COLO829 (cell line): Measurements from ENCODE around the gene DEPDC4.
"Not testable (repeated sequence)": the region's sequence is repeated elsewhere in the genome, so short reads cannot be mapped to it uniquely, and the experiment has no call there.

Experiments
- DNase-seq: peaks from one replicate; pipeline ENCODE4 v3.0.0; 2012; ENCODE audit warnings: low spot score

The DEPDC4 gene

DNA sequence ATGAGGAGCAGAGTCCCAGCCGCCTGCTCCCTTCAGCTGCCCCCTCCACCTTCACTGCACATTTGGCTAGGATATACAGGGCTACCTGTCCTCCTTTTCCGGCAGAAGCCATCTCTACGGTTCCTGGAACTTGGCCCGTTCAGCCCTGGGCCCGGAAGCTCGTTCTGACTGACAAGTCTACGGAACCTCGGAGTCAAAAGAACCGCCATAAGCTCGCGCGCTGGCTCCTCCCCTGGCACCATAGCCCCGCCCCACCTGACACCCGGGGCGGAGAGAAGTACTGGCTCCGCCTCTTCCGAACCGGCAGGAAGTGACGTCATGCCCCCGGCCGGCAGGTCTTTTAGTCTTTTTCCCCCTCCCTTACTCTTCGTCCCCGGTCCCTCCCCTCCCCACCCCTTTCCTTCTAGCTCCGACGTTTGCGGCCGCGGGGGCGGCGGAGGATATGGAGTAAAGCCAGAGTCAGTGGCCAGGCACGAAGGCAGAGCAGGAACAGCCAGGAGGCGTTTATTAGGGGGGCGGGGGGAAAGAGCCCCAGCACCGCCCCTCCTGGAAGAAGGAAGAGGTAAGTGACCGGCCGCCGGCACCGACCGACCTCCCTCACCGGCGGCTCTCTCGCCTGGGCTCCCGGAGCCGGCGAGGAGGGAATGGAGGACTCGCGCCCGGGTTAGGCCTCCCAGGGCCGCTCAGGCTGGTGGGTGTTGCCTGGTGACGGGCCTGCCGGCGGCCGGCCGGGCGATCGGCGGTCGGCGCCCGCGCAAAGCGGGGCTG, at the start of gene DEPDC4, which contains the start of gene SCYL2:
Gene DEPDC4 (minus strand): TSS at position 245 of the 768 bp plus-strand sequence. CDS start 3 bp downstream, at position 242.
Gene SCYL2 (plus strand): TSS at position 343 of the 768 bp plus-strand sequence. CDS start 15,794 bp downstream, outside the sequence.
- DNase-seq: peak; percentile 94

DNA sequence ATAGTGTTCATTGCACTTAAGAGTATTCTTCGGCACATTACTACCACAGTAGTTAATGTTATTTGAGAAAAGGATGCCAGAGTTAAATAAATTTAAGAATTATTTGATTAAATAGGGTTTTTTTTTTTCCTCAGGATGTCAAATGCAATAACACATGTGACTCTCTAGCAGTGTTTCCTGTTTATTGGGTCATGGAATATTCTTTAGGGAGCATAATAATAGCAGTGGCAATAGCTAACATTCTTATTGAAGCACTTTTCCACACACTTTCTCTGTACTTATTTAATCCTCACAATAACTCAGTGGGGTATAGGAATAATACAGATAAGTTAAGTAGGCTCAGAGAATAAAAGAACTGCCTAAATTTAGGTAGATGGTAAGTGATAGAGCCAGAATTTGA, 44.4 kb upstream of the DEPDC4 start:
- no peak for DNase-seq

- not testable (repeated sequence) for DNase-seq
These were observed 41.3 kb upstream of the DEPDC4 start for GRCh38 chr12:100308138-100308537.

DNA sequence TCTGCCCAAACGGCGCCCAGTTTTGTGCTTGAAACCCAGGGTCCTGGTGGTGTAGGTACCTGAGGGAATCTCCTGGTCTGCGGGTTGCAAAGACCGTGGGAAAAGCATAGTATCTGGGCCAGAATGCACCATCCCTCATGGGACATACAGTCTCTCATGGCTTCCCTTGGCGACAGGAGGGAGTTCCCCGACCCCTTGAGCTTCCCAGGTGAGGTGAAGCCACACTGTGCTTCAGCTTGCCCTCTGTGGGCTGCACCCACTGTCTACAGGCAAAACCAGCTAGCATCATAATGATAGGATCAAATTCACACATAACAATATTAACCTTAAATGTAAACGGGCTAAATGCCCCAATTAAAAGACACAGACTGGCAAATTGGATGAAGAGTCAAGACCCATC, 37.5 kb upstream of the DEPDC4 start:
- DNase-seq: not testable (repeated sequence)

DNA sequence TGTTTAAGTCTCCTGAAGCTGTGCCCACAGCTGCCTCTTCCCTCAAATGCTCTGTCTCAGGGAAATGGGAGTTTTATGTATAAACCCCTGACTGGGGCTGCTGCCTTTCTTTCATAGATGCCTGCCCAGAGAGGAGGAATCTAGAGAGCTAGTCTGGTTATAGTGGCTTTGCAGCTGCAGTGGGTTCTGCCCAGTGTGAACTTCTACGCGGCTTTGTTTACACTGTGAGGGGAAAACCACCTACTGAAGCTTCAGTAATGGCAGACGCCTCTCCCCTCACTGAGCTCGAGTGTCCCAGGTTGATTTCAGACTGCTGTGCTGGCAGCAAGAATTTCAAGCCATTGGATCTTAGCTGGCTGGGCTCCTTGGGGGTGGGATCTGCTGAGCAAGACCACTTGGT, 37.0 kb upstream of the DEPDC4 start:
- DNase-seq: no peak

DNA sequence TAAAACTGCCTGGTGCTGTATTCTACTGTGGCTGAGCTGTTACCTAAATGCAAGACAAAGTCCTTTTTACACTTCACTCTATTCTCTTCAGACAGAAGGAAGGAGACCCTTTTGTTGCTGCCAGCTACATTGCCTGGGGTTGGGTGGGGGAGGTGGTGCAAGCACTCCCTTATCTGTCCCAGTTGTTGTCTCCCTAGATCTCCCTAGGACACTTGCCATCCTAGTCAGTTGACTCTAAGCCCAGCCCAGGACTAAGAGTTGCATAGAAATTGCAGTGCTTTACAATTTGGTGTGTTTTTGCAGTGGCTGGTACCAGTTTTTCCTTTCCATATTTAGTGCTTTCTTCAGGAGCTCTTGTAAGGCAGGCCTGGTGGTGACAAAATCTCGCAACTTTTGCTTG, 35.2 kb upstream of the DEPDC4 start:
- DNase-seq: no peak

- DNase-seq: no peak
These were observed 29.1 kb upstream of the DEPDC4 start for GRCh38 chr12:100295764-100296555.

DNA sequence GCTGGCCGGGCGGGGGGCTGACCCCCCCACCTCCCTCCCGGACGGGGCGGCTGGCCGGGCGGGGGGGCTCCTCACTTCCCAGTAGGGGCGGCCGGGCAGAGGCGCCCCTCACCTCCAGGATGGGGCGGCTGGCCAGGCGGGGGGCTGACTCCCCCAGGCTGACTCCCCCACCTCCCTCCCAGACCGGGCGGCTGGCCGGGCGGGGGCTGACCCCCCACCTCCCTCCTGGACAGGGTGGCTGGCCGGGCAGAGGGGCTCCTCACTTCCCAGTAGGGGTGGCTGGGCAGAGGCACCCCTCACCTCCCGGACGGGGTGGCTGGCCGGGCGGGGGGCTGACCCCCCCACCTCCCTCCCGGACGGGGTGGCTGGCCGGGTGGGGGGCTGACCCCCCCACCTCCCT, 27.5 kb upstream of the DEPDC4 start:
- not testable (repeated sequence) for DNase-seq

GRCh38 chr12:100293017-100293416, 26.1 kb upstream of the DEPDC4 start:
- DNase-seq: no peak

GRCh38 chr12:100290016-100290415, 23.1 kb upstream of the DEPDC4 start:
- peak; percentile 73 for DNase-seq

DNA sequence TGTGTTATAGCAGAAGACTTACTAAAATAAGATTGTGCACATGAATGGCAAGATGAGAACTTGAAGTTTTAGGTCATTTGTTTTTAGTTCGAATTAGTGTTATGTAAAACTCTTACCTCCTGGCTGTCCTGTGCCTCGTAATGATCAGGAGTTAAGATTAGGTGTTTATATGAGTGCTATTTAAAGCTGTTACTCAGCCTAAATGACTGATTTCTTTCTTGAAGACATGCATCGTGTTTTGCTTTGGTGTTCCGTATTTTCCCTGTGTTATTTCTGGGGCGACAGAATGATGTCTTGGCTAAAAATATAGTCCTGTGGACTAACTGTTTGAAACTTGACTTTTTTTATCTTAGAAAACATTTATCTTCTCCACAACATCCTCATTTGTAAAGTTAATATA, 22.2 kb upstream of the DEPDC4 start:
- DNase-seq: no peak

DNA sequence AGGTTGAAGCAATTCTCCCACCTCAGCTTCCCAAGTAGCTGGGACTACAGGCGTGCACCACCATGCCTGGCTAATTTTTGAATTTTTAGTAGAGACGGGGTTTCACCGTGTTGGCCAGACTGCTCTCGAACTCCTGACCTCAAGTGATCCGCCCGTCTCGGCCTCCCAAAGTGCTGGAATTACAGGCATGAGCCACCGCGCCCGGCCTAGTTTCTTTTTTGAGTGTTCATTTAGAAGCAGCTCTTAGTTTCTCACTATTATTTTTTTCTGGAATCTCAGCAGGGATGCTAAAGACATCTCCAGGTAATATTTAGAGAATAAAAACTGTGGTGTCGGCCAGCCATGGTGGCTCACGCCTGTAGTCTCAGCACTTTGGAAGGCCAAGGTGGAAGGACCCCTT, 17.7 kb upstream of the DEPDC4 start:
- DNase-seq: not testable (repeated sequence)

- DNase-seq: peak; percentile 35
These were observed 12.8 kb upstream of the DEPDC4 start for GRCh38 chr12:100279607-100280244.

- DNase-seq: no peak
These were observed 12.3 kb upstream of the DEPDC4 start for GRCh38 chr12:100279159-100279558.

DNA sequence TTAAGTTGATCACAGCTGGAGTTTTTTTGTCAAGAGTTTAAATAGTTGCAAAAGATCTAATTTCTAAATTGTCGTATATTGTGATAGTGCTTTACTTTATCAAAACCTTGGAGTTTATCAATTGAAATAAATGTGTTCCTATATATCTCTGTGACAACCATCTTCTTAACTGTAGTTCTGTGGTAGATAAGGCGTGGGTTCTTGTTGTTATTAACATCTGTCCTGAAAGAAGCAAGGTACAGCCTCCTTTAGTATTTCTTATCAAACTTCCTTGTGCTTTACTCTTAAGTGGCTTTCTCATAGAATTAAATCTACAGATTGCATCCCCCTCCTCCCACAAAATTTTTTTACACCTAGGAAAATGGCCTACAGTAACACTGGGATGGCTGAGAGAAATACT, 7.4 kb upstream of the DEPDC4 start:
- no peak for DNase-seq

DNA sequence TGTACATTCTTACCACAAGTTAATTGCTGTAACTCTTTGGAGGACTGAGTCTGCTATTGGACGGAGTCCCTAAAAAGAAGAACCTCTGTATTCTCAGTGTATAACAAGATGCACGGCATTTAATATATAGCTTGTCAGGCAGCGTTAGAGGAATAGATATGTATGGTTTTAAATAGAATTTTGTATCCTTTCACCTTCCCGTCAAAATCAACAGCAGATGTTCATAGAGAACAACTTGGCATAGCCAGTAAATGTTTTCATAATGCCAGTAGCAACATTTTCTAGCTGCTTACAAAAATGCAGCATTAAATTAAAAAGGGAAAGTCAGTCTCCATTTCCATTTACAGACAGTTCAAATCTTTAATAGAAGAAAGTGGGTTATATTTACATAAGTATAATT, 6.9 kb upstream of the DEPDC4 start:
- no peak for DNase-seq

GRCh38 chr12:100268835-100269564, 2.1 kb upstream of the DEPDC4 start:
- DNase-seq: no peak

- DNase-seq: no peak
These were observed 863 bp upstream of the DEPDC4 start for GRCh38 chr12:100267603-100268281.

- no peak for DNase-seq
These were observed 369 bp downstream of the DEPDC4 start for GRCh38 chr12:100266585-100266834.

DNA sequence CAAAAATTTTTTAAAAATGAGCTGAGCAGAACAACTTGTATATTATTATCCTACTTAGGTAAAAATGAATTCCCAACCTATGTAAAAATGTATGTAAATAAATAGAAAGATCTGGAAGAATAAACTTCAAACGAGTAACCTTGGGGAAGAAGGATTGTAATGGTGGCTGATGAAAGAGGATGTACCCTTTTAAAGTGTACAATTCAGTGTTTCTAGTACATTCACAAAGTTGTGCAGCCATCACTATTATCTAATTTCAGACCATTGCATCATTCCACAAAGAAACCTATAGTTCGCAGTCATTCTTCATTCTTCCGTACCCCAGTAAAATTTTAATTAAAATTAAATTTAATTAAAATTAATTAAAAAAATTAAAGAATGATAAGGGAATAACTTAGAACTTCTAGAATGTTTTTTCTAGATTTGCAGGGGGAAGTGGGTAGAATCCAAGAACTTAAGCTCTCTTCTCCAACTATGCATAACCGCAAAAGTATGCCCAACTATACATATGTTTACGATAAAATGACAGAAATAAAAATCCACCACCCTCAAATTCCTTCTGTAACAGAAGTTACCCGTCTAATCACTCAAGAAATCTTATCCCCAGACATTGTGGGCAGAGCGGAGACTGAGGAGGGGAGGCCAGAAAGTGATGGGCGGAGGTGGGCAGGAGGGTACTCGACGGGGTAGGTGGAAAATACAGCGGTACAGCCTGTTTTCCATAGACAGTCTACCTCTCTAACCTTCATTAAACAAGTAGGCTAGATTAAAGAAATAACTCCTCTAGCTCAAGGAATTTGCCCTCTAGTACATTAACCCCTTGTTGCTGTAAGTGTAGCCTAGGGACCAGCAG, 921 bp downstream of the DEPDC4 start:
- DNase-seq: no peak

DNA sequence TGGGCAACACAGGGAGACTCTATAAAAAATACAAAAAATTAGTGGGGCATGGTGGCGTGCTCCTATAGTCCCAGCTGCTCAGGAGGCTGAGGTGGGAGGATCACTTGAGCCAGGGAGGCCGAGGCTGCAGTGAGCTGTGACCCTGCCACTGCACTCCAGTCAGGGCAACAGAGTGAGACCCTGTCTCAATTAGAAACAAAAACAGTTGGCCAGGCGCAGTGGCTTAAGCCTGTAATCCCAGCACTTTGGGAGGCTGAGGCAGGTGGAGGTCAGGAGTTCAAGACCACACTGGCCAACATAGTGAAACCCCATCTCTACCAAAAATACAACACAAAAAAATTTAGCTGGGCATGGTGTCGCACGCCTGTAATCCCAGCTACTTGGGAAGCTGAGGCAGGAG, 1.8 kb downstream of the DEPDC4 start:
- not testable (repeated sequence) for DNase-seq
